Measurements from ENCODE around the gene CD83. TPM values are rescaled to one million over a fixed set of nuclear protein-coding genes. Genes with fewer than 3 reads are reported as not detected.
"Not testable (repeated sequence)": the region's sequence is repeated elsewhere in the genome, so short reads cannot be mapped to it uniquely, and the experiment has no call there.

The CD83 gene
- total RNA-seq, 2 experiments from 2014 or later = 15.0 to 26.2 TPM

DNA sequence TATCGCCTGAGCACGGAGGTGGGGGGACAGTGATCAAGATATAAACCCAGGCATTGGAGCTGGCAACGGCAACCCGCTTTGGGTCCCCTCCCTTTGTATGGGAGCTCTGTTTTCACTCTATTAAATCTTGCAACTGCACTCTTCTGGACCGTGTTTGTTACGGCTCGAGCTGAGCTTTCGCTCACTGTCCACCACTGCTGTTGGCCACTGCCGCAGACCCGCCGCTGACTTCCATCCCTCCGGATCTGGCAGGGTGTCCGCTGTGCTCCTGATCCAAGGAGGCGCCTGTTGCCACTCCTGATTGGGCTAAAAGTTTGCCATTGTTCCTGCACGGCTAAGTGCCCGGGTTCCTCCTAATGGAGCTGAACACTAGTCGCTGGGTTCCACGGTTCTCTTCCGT is 48.9 kb upstream of the CD83 start:
- ChIA-PET POLR2A (interaction anchor here (0.6 kb wide), 1 partner anchor 729 kb away, joined by 3 read pairs; no protein-coding TSS in a partner anchor), CTCF (ENCODE audit: unreplicated experiment) (no interaction called here)
- Histone ChIP-seq H2AFZ (ENCODE audit: low read length) (no peak overlapping the region), H3K4me1 (ENCODE audit: insufficient read depth, low read length, poor library complexity, severe bottlenecking) (peaks cover 3% of the 10 kb centered on the region), H3K36me3 (ENCODE audit: insufficient read depth, low read length) (no peaks in the 10 kb centered on the region), H4K20me1 (ENCODE audit: insufficient read depth, low read length) (no peaks in the 10 kb centered on the region), H3K9me2 (ENCODE audit: insufficient read depth, low read length) (no peaks in the 10 kb centered on the region), H3K27ac (ENCODE audit: low read depth, low read length, poor library complexity, severe bottlenecking) (no peak overlapping the region), H3K4me2 (ENCODE audit: low read length) (no peak overlapping the region), H3K9me3 (ENCODE audit: low read length) (no peaks in the 10 kb centered on the region), H3K79me2 (ENCODE audit: insufficient read depth, low read depth, low read length) (no peaks in the 10 kb centered on the region), H3K4me3 (ENCODE audit: low read depth, low read length, poor library complexity, severe bottlenecking) (no peak overlapping the region)
- no peak for DNase-seq (ENCODE audit: low spot score)
- BruUV-seq (replicated peaks) = no TSS peak
- TF ChIP-seq EZH2phosphoT487 (IDR thresholded peaks at IDR 0.05; ENCODE audit: borderline replicate concordance, low read depth, low read length) = no peak
- TF ChIP-seq, protein P1, sequence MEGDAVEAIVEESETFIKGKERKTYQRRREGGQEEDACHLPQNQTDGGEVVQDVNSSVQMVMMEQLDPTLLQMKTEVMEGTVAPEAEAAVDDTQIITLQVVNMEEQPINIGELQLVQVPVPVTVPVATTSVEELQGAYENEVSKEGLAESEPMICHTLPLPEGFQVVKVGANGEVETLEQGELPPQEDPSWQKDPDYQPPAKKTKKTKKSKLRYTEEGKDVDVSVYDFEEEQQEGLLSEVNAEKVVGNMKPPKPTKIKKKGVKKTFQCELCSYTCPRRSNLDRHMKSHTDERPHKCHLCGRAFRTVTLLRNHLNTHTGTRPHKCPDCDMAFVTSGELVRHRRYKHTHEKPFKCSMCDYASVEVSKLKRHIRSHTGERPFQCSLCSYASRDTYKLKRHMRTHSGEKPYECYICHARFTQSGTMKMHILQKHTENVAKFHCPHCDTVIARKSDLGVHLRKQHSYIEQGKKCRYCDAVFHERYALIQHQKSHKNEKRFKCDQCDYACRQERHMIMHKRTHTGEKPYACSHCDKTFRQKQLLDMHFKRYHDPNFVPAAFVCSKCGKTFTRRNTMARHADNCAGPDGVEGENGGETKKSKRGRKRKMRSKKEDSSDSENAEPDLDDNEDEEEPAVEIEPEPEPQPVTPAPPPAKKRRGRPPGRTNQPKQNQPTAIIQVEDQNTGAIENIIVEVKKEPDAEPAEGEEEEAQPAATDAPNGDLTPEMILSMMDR (conservative IDR thresholded peaks at IDR 0.05; ENCODE audit: low read length) = no peak
- intact Hi-C loops (cut with micrococcal nuclease; ENCODE audit: unreplicated experiment) = no loop called here

DNA sequence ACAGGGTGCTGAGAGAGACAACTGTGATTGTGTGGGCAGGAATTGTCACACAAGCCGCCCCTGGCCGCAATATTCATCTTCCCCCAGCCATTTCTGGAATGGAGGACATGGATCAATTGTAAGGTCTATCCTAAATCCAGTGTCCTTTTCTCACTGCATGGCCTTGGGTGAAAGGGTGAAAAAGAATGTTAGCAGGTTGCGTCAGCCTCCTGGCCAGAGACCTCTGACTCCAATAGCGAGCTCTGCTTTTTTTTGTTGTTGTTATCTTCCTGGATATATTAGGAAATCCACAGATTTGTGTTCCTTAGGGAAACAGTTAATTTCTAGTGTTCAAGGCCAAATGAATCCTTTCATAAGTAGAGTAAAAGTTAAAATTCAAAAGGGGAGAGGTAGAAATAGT is 47.1 kb upstream of the CD83 start:
- no peak overlapping the region for H3K4me3 ChIP-seq (ENCODE audit: low read depth, low read length, poor library complexity, severe bottlenecking)
- H3K36me3 ChIP-seq (ENCODE audit: insufficient read depth, low read length) = no peaks in the 10 kb centered on the region
- H4K20me1 ChIP-seq (ENCODE audit: insufficient read depth, low read length) = no peaks in the 10 kb centered on the region
- H3K9me3 ChIP-seq (ENCODE audit: low read length) = no peaks in the 10 kb centered on the region
- ChIA-PET POLR2A (interaction anchor here (1.5 kb wide), 1 partner anchor 18 kb away, joined by 3 read pairs; no protein-coding TSS in a partner anchor), CTCF (ENCODE audit: unreplicated experiment) (no interaction called here)
- BruUV-seq (replicated peaks) = no TSS peak
- intact Hi-C loops (cut with micrococcal nuclease; ENCODE audit: unreplicated experiment) = loop anchor here (2.0 to 10.0 kb wide), 2 partner anchors 74 to 456 kb away; partner anchors contain the start of gene NOL7
- no peak for DNase-seq (ENCODE audit: low spot score)
- H3K4me1 ChIP-seq (ENCODE audit: insufficient read depth, low read length, poor library complexity, severe bottlenecking) = peaks cover 15% of the 10 kb centered on the region
- no peak overlapping the region for H3K4me2 ChIP-seq (ENCODE audit: low read length)
- no peaks in the 10 kb centered on the region for H3K79me2 ChIP-seq (ENCODE audit: insufficient read depth, low read depth, low read length)
- no peak overlapping the region for H3K27ac ChIP-seq (ENCODE audit: low read depth, low read length, poor library complexity, severe bottlenecking)
- TF ChIP-seq, protein P1 (conservative IDR thresholded peaks at IDR 0.05; ENCODE audit: low read length) = no peak
- TF ChIP-seq EZH2phosphoT487 (IDR thresholded peaks at IDR 0.05; ENCODE audit: borderline replicate concordance, low read depth, low read length) = no peak
- no peaks in the 10 kb centered on the region for H3K9me2 ChIP-seq (ENCODE audit: insufficient read depth, low read length)
- no peak overlapping the region for H2AFZ ChIP-seq (ENCODE audit: low read length)

DNA sequence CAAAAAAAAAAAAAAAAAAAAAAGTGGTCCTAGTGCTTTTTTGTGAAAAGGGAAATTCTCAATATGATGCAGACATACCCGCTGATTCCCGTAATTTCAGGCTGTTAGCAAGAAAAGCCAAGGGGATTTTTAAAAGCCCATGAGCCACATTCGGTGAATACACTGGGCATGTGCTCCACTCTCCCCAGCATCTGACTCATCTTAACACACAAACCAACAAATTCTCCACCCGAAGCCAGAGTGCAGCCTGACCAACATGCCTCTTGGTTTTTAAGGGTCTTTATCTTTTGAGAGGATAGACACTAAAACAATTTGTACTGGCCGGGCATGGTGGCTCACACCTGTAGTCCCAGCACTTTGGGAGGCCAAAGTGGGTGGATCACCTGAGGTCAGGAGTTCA is 45.5 kb upstream of the CD83 start:
- intact Hi-C loops (cut with micrococcal nuclease; ENCODE audit: unreplicated experiment) = loop anchor here (10.0 kb wide), 1 partner anchor 457 kb away; the partner anchor contains the start of gene NOL7
- Histone ChIP-seq H2AFZ (ENCODE audit: low read length) (no peak overlapping the region), H3K4me3 (ENCODE audit: low read depth, low read length, poor library complexity, severe bottlenecking) (no peak overlapping the region), H3K4me1 (ENCODE audit: insufficient read depth, low read length, poor library complexity, severe bottlenecking) (peaks cover 17% of the 10 kb centered on the region), H3K27ac (ENCODE audit: low read depth, low read length, poor library complexity, severe bottlenecking) (no peak overlapping the region), H3K9me3 (ENCODE audit: low read length) (no peaks in the 10 kb centered on the region), H3K36me3 (ENCODE audit: insufficient read depth, low read length) (no peaks in the 10 kb centered on the region), H3K9me2 (ENCODE audit: insufficient read depth, low read length) (no peaks in the 10 kb centered on the region), H3K79me2 (ENCODE audit: insufficient read depth, low read depth, low read length) (no peaks in the 10 kb centered on the region), H4K20me1 (ENCODE audit: insufficient read depth, low read length) (no peaks in the 10 kb centered on the region), H3K4me2 (ENCODE audit: low read length) (no peak overlapping the region)
- no peak for TF ChIP-seq EZH2phosphoT487 (IDR thresholded peaks at IDR 0.05; ENCODE audit: borderline replicate concordance, low read depth, low read length)
- TF ChIP-seq, protein P1 (conservative IDR thresholded peaks at IDR 0.05; ENCODE audit: low read length) = no peak
- ChIA-PET CTCF (ENCODE audit: unreplicated experiment) (no interaction called here), POLR2A (interaction anchor here (0.6 kb wide), 1 partner anchor 1154 kb away, joined by 3 read pairs; no protein-coding TSS in a partner anchor)
- BruUV-seq (replicated peaks) = no TSS peak
- no peak for DNase-seq (ENCODE audit: low spot score)

DNA sequence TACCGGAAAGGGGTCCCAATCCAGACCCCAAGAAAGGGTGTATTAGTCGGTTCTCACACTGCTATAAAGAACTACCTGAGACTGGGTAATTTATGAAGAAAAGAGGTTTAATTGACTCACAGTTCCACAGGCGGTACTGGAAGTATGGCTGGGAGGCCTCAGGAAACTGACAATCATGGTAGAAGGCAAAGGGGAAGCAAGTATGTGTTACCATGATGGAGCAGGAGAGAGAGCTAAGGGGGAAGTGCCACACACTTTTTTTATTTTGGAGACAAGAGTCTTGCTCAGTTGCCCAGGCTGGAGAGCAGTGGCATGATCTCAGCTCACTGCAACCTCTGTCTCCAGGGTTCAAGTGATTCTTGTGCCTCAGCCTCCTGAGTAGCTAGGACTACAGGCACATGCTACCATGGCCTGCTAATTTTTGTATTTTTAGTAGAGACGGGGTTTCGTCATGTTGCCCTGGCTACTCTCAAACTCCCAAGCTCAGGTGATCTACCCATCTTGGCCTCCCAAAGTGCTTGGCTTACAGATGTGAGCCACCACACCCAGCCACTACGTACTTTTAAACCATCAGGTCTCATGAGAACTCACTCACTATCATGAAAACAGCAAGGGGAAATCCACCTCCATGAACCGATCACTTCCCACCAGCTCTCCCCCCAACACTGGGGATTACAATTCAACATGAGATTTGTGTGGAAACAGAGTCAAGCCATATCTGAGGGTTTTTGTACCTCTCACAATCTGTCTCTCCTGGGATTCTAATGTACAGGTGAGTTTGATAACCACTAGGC is 43.8 kb upstream of the CD83 start:
- POLR2A ChIA-PET = interaction anchor here (0.6 to 1.1 kb wide), 5 partner anchors 61 to 1799 kb away, joined by 3 read pairs; no protein-coding TSS in a partner anchor
- H3K4me3 ChIP-seq (ENCODE audit: low read depth, low read length, poor library complexity, severe bottlenecking); H3K79me2 ChIP-seq (ENCODE audit: insufficient read depth, low read depth, low read length); H3K9me3 ChIP-seq (ENCODE audit: low read length); H3K36me3 ChIP-seq (ENCODE audit: insufficient read depth, low read length); BruUV-seq (replicated peaks); H4K20me1 ChIP-seq (ENCODE audit: insufficient read depth, low read length); DNase-seq (ENCODE audit: low spot score); H3K4me2 ChIP-seq (ENCODE audit: low read length); H3K9me2 ChIP-seq (ENCODE audit: insufficient read depth, low read length); H3K27ac ChIP-seq (ENCODE audit: low read depth, low read length, poor library complexity, severe bottlenecking); CTCF ChIA-PET (ENCODE audit: unreplicated experiment): not testable (repeated sequence)
- Histone ChIP-seq H2AFZ (ENCODE audit: low read length) (peak overlapping the region; percentile 100; the same call in 1 of the 2 replicates), H3K4me1 (ENCODE audit: insufficient read depth, low read length, poor library complexity, severe bottlenecking) (peaks cover 16% of the 10 kb centered on the region)
- intact Hi-C loops (cut with micrococcal nuclease; ENCODE audit: unreplicated experiment) = loop anchor here (10.0 kb wide), 1 partner anchor 459 kb away; the partner anchor contains the start of gene NOL7

Data from OCI-LY7 (cell line).